Kidney (tissue), 14 donors: ENCODE data around the gene FRAS1. TPM values are rescaled to one million over a fixed set of nuclear protein-coding genes. Genes with fewer than 3 reads are reported as not detected.

Experiments
- DNase-seq, 5 donors: peaks; one replicate each; pipeline ENCODE4 v3.0.0-alpha.2; 2013 to 2020
- FAIRE-seq: peaks from 2 replicates; lab custom pipeline; 2012; peaks lifted over from hg19 to GRCh38; lab: Jason Lieb, UNC
- H3K27ac ChIP-seq, 2 donors: one replicate each; pipeline ENCODE4 v1.7.0; 2013; ENCODE audit warnings: low read depth in 2 of 2, low read length in 2 of 2, inconsistent platforms in 1 of 2
- H3K27me3 ChIP-seq: one replicate; pipeline ENCODE4 v1.7.1; 2013; ENCODE audit warnings: low read length, inconsistent platforms; ENCODE audit not compliant: control insufficient read depth, insufficient read depth
- H3K36me3 ChIP-seq, 3 donors: one replicate each; pipeline versions ENCODE4 v1.7.0 to v1.7.1; 2013; ENCODE audit warnings: low read length in 3 of 3, control low read depth in 1 of 3, inconsistent platforms in 1 of 3; ENCODE audit not compliant: insufficient read depth in 3 of 3, control insufficient read depth in 2 of 3
- H3K4me1 ChIP-seq, 3 donors: one replicate each; pipeline versions ENCODE4 v1.7.0 to v1.7.1; 2013; ENCODE audit warnings: low read length in 3 of 3, inconsistent platforms in 1 of 3, low read depth in 1 of 3; ENCODE audit not compliant: control insufficient read depth in 2 of 3, insufficient read depth in 2 of 3
- H3K4me3 ChIP-seq, 3 donors: one replicate each; pipeline versions ENCODE4 v1.7.0 to v1.8.1; 2013; ENCODE audit warnings: low read length in 3 of 3, control low read depth in 1 of 3, inconsistent platforms in 1 of 3
- H3K9ac ChIP-seq, 3 donors: one replicate each; pipeline versions ENCODE4 v1.7.0 to v1.7.1; 2013; ENCODE audit warnings: low read length in 3 of 3, control low read depth in 1 of 3, inconsistent platforms in 1 of 3
- H3K9me3 ChIP-seq, 3 donors: one replicate each; pipeline versions ENCODE4 v1.7.0 to v1.7.1; 2013; ENCODE audit warnings: low read length in 3 of 3, control low read depth in 1 of 3, inconsistent platforms in 1 of 3; ENCODE audit not compliant: control insufficient read depth in 2 of 3, insufficient read depth in 1 of 3
- intact Hi-C: fragments of 100-400 bp; cut with DNase I; formaldehyde crosslinking; loops from one replicate; pipeline ENCODE4 v1.11.1; 2022
- polyA plus RNA-seq: library from polyadenylated mRNA; stranded (reverse); fragments of 350-450 nt; fragmentation: Illumina TruSeq; extraction: RNeasy Lipid Tissue Mini Kit (QIAGEN cat#74804); gene quantifications from one replicate; pipeline ENCODE4 v1.2.3, GENCODE V29; 2014; ENCODE audit warnings: low read depth, low replicate concordance; ENCODE audit not compliant: insufficient read depth
- total RNA-seq: library from RNA; stranded (reverse); fragmentation: NEBNext Ultra II Directional; extraction: Animal tissue kit (Norgen Biotek cat#: 25700); gene quantifications from one replicate; pipeline ENCODE4 v1.2.1, GENCODE V29; 2021
- TF ChIP-seq, protein P1 (sequence below): IDR thresholded peaks from 3 replicates; pipeline ENCODE4 v1.5.1; 2012; ENCODE audit warnings: mild to moderate bottlenecking, moderate library complexity, borderline replicate concordance; ENCODE audit not compliant: insufficient read depth; ENCODE audit errors: extremely low read depth
- donor health status: control.
- donor health status: control.
- donor health status: control.
- donor health status: control.
- donor health status: control.
- donor health status: DM: yes; HTN: yes; CAD: no.
- donor health status: Normal renal cell carcinoma (clear cell type).

FRAS1 gene
- total and polyA plus RNA-seq, 2 donors from 2014 or later: 6.5 to 31.5 TPM

GRCh38 chr4:78347527-78347926 is 290.4 kb downstream of the FRAS1 start:
- Histone ChIP-seq H3K9ac (no peak overlapping the region), H3K4me3 (no peak overlapping the region), H3K27me3 (no peaks in the 10 kb centered on the region), H3K36me3 (no peaks in the 10 kb centered on the region), H3K9me3 (no peaks in the 10 kb centered on the region), H3K27ac (no peak overlapping the region), H3K4me1 (no peaks in the 10 kb centered on the region)
- FAIRE-seq (no peak), DNase-seq (no peak)
- intact Hi-C loops: no loop called here
- TF ChIP-seq, protein P1, sequence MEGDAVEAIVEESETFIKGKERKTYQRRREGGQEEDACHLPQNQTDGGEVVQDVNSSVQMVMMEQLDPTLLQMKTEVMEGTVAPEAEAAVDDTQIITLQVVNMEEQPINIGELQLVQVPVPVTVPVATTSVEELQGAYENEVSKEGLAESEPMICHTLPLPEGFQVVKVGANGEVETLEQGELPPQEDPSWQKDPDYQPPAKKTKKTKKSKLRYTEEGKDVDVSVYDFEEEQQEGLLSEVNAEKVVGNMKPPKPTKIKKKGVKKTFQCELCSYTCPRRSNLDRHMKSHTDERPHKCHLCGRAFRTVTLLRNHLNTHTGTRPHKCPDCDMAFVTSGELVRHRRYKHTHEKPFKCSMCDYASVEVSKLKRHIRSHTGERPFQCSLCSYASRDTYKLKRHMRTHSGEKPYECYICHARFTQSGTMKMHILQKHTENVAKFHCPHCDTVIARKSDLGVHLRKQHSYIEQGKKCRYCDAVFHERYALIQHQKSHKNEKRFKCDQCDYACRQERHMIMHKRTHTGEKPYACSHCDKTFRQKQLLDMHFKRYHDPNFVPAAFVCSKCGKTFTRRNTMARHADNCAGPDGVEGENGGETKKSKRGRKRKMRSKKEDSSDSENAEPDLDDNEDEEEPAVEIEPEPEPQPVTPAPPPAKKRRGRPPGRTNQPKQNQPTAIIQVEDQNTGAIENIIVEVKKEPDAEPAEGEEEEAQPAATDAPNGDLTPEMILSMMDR: no peak

DNA sequence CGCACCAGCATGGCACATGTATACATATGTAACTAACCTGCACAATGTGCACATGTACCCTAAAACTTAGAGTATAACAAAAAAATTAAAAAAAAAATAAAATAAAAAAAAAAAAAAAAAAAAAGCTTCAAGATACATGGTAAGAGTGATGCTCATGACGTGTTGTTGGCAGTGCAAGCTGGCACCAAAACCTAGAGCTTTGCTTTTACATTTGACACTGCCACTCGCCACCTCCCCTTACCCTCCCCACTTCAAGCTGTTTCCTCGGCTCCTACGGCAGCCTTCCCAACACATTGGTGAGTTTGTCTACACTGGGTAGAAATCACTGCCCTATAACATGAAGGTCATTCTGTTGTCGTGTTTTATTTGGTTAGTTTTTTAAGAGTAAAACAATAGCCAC is 296.8 kb downstream of the FRAS1 start:
- no peak for FAIRE-seq
- intact Hi-C loops: no loop called here

GRCh38 chr4:78354782-78355181 is 297.7 kb downstream of the FRAS1 start:
- H3K27ac ChIP-seq: no peak overlapping the region
- no peaks in the 10 kb centered on the region for H3K4me1 ChIP-seq
- no peak overlapping the region for H3K4me3 ChIP-seq
- H3K27me3 ChIP-seq: no peaks in the 10 kb centered on the region
- no peaks in the 10 kb centered on the region for H3K9me3 ChIP-seq
- no peak overlapping the region for H3K9ac ChIP-seq
- no peak for FAIRE-seq
- TF ChIP-seq, protein P1: no peak
- intact Hi-C loops: no loop called here
- H3K36me3 ChIP-seq: no peaks in the 10 kb centered on the region
- no peak for DNase-seq

More for the DNA sequence above, 296.8 kb downstream of the FRAS1 start:
- no peaks in the 10 kb centered on the region for H3K27me3 ChIP-seq
- no peaks in the 10 kb centered on the region for H3K4me1 ChIP-seq
- no peaks in the 10 kb centered on the region for H3K9me3 ChIP-seq
- no peak overlapping the region for H3K4me3 ChIP-seq
- H3K27ac ChIP-seq: no peak overlapping the region
- DNase-seq: no peak
- TF ChIP-seq, protein P1: no peak
- H3K9ac ChIP-seq: no peak overlapping the region
- H3K36me3 ChIP-seq: no peaks in the 10 kb centered on the region

GRCh38 chr4:78355306-78355705 is 298.2 kb downstream of the FRAS1 start:
- intact Hi-C loops: no loop called here
- TF ChIP-seq, protein P1: no peak
- H3K36me3 ChIP-seq: no peaks in the 10 kb centered on the region

More at GRCh38 chr4:78355306-78355705, 298.2 kb downstream of the FRAS1 start:
- no peak overlapping the region for H3K9ac ChIP-seq
- DNase-seq (no peak), FAIRE-seq (no peak)
- no peak overlapping the region for H3K27ac ChIP-seq
- no peak overlapping the region for H3K4me3 ChIP-seq
- H3K9me3 ChIP-seq: no peaks in the 10 kb centered on the region
- H3K4me1 ChIP-seq: no peaks in the 10 kb centered on the region
- no peaks in the 10 kb centered on the region for H3K27me3 ChIP-seq
